Progenitor cell of endocrine pancreas (in vitro differentiated cells): Measurements from ENCODE around the gene WDR37. TPM values are rescaled to one million over a fixed set of nuclear protein-coding genes. Genes with fewer than 3 reads are reported as not detected.
"Not testable (repeated sequence)": the region's sequence is repeated elsewhere in the genome, so short reads cannot be mapped to it uniquely, and the experiment has no call there.

ENCODE experiments used
- DNase-seq: peaks from one replicate; pipeline ENCODE4 v3.0.0; 2021; ENCODE audit warnings: low spot score; ENCODE audit not compliant: unreplicated experiment
- H3K27ac Mint-ChIP-seq: 2 replicates; pipeline ENCODE4 v1.8.0; 2021; ENCODE audit warnings: mild to moderate bottlenecking, moderate library complexity, mixed read lengths
- H3K27me3 Mint-ChIP-seq: 2 replicates; pipeline ENCODE4 v1.8.0; 2021; ENCODE audit warnings: mixed read lengths
- H3K36me3 Mint-ChIP-seq: 2 replicates; pipeline ENCODE4 v1.8.0; 2022; ENCODE audit warnings: mixed read lengths; ENCODE audit not compliant: insufficient read depth
- H3K4me1 Mint-ChIP-seq: 2 replicates; pipeline ENCODE4 v1.8.0; 2021; ENCODE audit warnings: low read depth, mixed read lengths
- H3K4me3 Mint-ChIP-seq: 2 replicates; pipeline ENCODE4 v1.8.0; 2021; ENCODE audit warnings: low read depth, mild to moderate bottlenecking, moderate library complexity, mixed read lengths
- H3K9me3 Mint-ChIP-seq: 2 replicates; pipeline ENCODE4 v1.8.0; 2021; ENCODE audit warnings: low read depth, mixed read lengths
- total RNA-seq: library from RNA; stranded (reverse); gene quantifications from 2 replicates; pipeline ENCODE4 v1.2.1, GENCODE V29; 2021
- TF ChIP-seq, protein P1 (sequence below): fragments of 200-600 bp; sonication (generic); IDR thresholded peaks from one replicate; pipeline ENCODE4 v1.5.0; 2021; ENCODE audit warnings: antibody characterized with exemption, mild to moderate bottlenecking; ENCODE audit not compliant: unreplicated experiment

Gene WDR37
- total RNA-seq, 1 donor from 2014 or later, result 18.7 TPM

DNA sequence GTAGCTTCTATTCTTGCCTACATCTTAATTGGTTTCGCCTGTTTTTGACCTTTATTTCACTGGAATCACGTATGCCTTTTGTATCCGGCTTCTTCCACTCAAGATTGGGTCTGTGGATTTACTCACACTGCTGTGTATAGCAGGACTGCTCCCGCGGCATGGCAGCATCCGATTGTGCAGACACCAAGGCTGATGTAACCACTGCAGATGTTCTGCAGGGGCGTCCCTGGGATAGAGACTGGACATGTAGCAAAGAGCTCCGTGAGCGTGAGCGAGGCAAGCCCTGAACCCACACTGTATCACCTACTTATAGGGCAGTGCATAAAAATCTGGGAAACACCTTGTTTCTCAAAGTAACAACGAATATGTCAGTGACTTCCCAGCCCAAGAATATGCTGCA is 19.1 kb upstream of the WDR37 start:
- Mint-ChIP-seq H3K36me3 (peaks cover 12% of the 10 kb centered on the region), H3K9me3 (no peaks in the 10 kb centered on the region), H3K27me3 (no peaks in the 10 kb centered on the region), H3K27ac (no peak overlapping the region), H3K4me3 (no peak overlapping the region), H3K4me1 (no peaks in the 10 kb centered on the region)
- DNase-seq, result no peak
- TF ChIP-seq, protein P1, sequence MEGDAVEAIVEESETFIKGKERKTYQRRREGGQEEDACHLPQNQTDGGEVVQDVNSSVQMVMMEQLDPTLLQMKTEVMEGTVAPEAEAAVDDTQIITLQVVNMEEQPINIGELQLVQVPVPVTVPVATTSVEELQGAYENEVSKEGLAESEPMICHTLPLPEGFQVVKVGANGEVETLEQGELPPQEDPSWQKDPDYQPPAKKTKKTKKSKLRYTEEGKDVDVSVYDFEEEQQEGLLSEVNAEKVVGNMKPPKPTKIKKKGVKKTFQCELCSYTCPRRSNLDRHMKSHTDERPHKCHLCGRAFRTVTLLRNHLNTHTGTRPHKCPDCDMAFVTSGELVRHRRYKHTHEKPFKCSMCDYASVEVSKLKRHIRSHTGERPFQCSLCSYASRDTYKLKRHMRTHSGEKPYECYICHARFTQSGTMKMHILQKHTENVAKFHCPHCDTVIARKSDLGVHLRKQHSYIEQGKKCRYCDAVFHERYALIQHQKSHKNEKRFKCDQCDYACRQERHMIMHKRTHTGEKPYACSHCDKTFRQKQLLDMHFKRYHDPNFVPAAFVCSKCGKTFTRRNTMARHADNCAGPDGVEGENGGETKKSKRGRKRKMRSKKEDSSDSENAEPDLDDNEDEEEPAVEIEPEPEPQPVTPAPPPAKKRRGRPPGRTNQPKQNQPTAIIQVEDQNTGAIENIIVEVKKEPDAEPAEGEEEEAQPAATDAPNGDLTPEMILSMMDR, result no peak

DNA sequence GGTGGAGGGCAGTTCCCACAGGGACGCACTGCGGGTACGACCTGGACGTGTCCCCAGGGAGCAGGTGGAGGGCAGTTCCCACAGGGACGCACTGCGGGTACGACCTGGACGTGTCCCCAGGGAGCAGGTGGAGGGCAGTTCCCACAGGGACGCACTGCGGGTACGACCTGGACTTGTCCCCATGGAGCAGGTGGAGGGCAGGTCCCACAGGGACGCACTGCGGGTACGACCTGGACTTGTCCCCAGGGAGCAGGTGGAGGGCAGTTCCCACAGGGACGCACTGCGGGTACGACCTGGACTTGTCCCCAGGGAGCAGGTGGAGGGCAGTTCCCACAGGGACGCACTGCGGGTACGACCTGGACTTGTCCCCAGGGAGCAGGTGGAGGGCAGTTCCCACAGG is 17.4 kb upstream of the WDR37 start:
- DNase-seq, H3K4me3 Mint-ChIP-seq, H3K9me3 Mint-ChIP-seq, H3K27ac Mint-ChIP-seq, H3K27me3 Mint-ChIP-seq, H3K4me1 Mint-ChIP-seq: not testable (repeated sequence)
- peaks cover 17% of the 10 kb centered on the region for H3K36me3 Mint-ChIP-seq

DNA sequence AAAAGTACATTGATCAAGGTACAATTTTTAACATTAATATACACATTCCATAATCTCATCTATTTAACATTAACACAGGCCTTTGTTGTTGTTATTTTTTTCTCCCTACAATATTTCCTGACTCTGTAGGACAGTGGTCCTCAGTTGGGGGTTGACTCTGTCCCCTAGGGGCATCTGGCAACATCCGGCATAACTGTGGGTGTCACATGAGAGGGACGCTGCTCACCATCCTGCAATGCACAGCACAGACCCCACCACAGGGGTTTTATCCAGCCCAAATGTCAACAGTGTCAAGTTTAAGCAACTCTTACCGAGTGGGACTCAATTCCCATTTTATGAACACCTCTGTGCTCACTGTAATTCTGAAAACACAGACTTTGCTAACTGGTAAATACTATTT is 16.1 kb upstream of the WDR37 start:
- H3K4me1 Mint-ChIP-seq, result peaks cover 9% of the 10 kb centered on the region
- peak overlapping the region; percentile 90 for H3K27ac Mint-ChIP-seq

DNA sequence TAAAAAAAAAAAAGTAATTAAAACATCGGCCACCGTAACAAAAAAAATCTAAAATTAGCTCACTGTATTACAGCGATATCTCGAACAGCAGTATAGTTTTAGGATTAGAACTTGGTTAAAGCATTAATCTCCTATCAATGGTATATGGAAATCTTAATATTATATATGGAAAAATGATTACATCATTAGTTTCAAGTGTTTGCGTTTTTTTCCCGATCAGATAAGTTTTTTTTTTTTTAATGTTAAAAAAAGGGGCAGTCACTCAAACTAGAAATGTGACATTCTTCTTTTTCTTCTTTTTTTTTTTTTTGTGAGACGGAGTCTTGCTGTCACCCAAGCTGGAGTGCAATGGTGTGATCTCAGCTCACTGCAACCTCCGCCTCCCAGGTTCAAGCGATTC is 14.7 kb upstream of the WDR37 start:
- H3K27me3 Mint-ChIP-seq, result no peaks in the 10 kb centered on the region
- H3K4me3 Mint-ChIP-seq, result no peak overlapping the region
- TF ChIP-seq, protein P1, result no peak
- H3K36me3 Mint-ChIP-seq, result peaks cover 26% of the 10 kb centered on the region
- no peak overlapping the region for H3K27ac Mint-ChIP-seq
- no peaks in the 10 kb centered on the region for H3K9me3 Mint-ChIP-seq
- H3K4me1 Mint-ChIP-seq, result peaks cover 17% of the 10 kb centered on the region
- no peak for DNase-seq

More for the DNA sequence above, 16.1 kb upstream of the WDR37 start:
- DNase-seq, result no peak
- Mint-ChIP-seq H3K4me3 (no peak overlapping the region), H3K9me3 (no peaks in the 10 kb centered on the region), H3K36me3 (peaks cover 25% of the 10 kb centered on the region), H3K27me3 (no peaks in the 10 kb centered on the region)
- TF ChIP-seq, protein P1, result no peak

DNA sequence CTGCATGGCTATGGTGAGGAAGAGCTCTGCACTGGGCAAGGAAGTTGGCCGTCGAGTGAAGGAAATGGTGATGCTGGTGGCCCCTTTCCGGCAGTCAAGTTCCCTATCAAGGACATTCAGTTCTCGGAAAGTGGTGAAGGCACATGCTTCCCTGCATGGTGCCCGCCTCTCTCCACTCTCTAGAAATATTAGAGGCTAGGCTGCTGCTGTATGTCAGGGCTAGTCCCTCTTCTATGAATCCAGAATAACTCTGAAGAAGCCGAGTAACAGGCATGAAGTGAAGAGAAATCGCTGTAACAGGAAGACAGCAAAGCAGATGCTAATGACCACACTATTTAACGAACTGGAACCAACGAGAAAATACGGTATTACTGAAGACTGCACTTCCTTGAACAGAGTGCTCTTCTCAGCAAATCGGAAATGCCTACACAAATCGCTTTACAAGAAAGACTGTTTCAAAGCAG is 12.6 kb upstream of the WDR37 start:
- TF ChIP-seq, protein P1, result no peak
- Mint-ChIP-seq H3K27ac (peak overlapping the region; percentile 27), H3K4me3 (no peak overlapping the region), H3K4me1 (peaks cover 24% of the 10 kb centered on the region), H3K27me3 (no peaks in the 10 kb centered on the region), H3K9me3 (no peaks in the 10 kb centered on the region), H3K36me3 (peaks cover 20% of the 10 kb centered on the region)
- DNase-seq, result no peak

DNA sequence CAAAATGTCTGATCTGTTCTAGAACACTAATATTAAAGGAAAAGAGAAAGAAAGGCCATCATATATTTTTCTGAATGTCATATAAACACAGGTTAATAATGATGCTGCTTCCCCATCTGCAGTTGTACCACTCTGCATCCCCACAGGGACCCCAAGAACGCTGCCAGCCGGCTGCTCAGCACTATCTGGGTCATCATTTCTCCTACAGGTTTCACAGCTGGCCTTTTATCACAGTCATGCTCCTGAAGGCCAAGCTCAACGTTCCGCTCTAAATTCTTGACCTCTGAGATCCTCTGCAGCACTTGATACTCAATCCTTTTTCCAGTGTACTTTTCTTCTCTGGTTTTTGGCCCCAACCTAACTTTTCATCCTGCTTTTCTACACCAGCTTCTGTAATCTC is 12.0 kb upstream of the WDR37 start:
- H3K4me1 Mint-ChIP-seq, result peaks cover 24% of the 10 kb centered on the region
- DNase-seq, result no peak
- peaks cover 20% of the 10 kb centered on the region for H3K36me3 Mint-ChIP-seq
- H3K27me3 Mint-ChIP-seq, result no peaks in the 10 kb centered on the region
- H3K4me3 Mint-ChIP-seq, result no peak overlapping the region
- TF ChIP-seq, protein P1, result no peak
- H3K27ac Mint-ChIP-seq, result no peak overlapping the region
- no peaks in the 10 kb centered on the region for H3K9me3 Mint-ChIP-seq
